WTC11 (cell line): Measurements from ENCODE around the gene SELENOW. TPM values are rescaled to one million over a fixed set of nuclear protein-coding genes. Genes with fewer than 3 reads are reported as not detected.
A peak's percentile ranks its signal among the peaks of the same experiment; 100 is the strongest.

ENCODE experiments used
- ATF6 ChIP-seq: sonication (generic); formaldehyde crosslinking; IDR thresholded peaks from 2 replicates; pipeline ENCODE4 v1.8.1; 2023; ENCODE audit warnings: mild to moderate bottlenecking, missing genetic modification reagents
- CDX4 ChIP-seq: fragments of 250-450 bp; sonication (Bioruptor Pico); IDR thresholded peaks from 2 replicates; pipeline ENCODE4 v1.9.0; 2021; ENCODE audit warnings: moderate library complexity, mild to moderate bottlenecking, inconsistent platforms, borderline replicate concordance
- EMX1 ChIP-seq: fragments of 250-450 bp; sonication (Bioruptor Pico); IDR thresholded peaks from 2 replicates; pipeline ENCODE4 v1.8.0; 2021; ENCODE audit warnings: mild to moderate bottlenecking
- FOXK1 ChIP-seq: sonication (generic); formaldehyde crosslinking; IDR thresholded peaks from 2 replicates; pipeline ENCODE4 v1.8.0; 2022; ENCODE audit warnings: mild to moderate bottlenecking, moderate library complexity, missing genetic modification reagents
- GABPB1 ChIP-seq: sonication (generic); formaldehyde crosslinking; IDR thresholded peaks from 2 replicates; pipeline ENCODE4 v1.8.1; 2023; ENCODE audit warnings: mild to moderate bottlenecking, missing genetic modification reagents
- GRHL2 ChIP-seq: fragments of 250-450 bp; sonication (Bioruptor Pico); IDR thresholded peaks from 2 replicates; pipeline ENCODE4 v1.8.0; 2022; ENCODE audit warnings: mild to moderate bottlenecking, moderate library complexity; ENCODE audit not compliant: insufficient replicate concordance, severe bottlenecking
- HMGXB4 ChIP-seq: sonication (generic); formaldehyde crosslinking; IDR thresholded peaks from 2 replicates; pipeline ENCODE4 v1.8.1; 2023; ENCODE audit warnings: mild to moderate bottlenecking, moderate library complexity, missing genetic modification reagents
- IRF1 ChIP-seq: sonication (generic); formaldehyde crosslinking; IDR thresholded peaks from 2 replicates; pipeline ENCODE4 v1.8.0; 2023; ENCODE audit warnings: missing genetic modification reagents
- JUN ChIP-seq: sonication (generic); formaldehyde crosslinking; IDR thresholded peaks from 2 replicates; pipeline ENCODE4 v1.8.0; 2023; ENCODE audit warnings: mild to moderate bottlenecking, missing genetic modification reagents
- KAT7 ChIP-seq: sonication (generic); formaldehyde crosslinking; IDR thresholded peaks from 2 replicates; pipeline ENCODE4 v1.8.1; 2023; ENCODE audit warnings: missing genetic modification reagents, mild to moderate bottlenecking, borderline replicate concordance
- RORB ChIP-seq: fragments of 250-450 bp; sonication (Bioruptor Pico); IDR thresholded peaks from 2 replicates; pipeline ENCODE4 v1.9.0; 2021; ENCODE audit warnings: mild to moderate bottlenecking
- SMAD4 ChIP-seq: sonication (generic); formaldehyde crosslinking; IDR thresholded peaks from 2 replicates; pipeline ENCODE4 v1.8.0; 2022; ENCODE audit warnings: mild to moderate bottlenecking, missing genetic modification reagents
- SOX15 ChIP-seq: fragments of 250-450 bp; sonication (Bioruptor Pico); IDR thresholded peaks from 2 replicates; pipeline ENCODE4 v1.9.0; 2021; ENCODE audit warnings: mild to moderate bottlenecking
- TEAD4 ChIP-seq: sonication (generic); formaldehyde crosslinking; IDR thresholded peaks from 2 replicates; pipeline ENCODE4 v1.8.0; 2022; ENCODE audit warnings: mild to moderate bottlenecking, missing genetic modification reagents
- TP53 ChIP-seq: sonication (generic); formaldehyde crosslinking; IDR thresholded peaks from 2 replicates; pipeline ENCODE4 v1.8.1; 2023; ENCODE audit warnings: mild to moderate bottlenecking, missing genetic modification reagents
- USF1 ChIP-seq: sonication (generic); formaldehyde crosslinking; IDR thresholded peaks from 2 replicates; pipeline ENCODE4 v1.8.0; 2022; ENCODE audit warnings: mild to moderate bottlenecking, missing genetic modification reagents
- ZNF232 ChIP-seq: sonication (generic); formaldehyde crosslinking; IDR thresholded peaks from 2 replicates; pipeline ENCODE4 v1.8.0; 2022; ENCODE audit warnings: mild to moderate bottlenecking, missing genetic modification reagents
- ZNF423 ChIP-seq: fragments of 250-450 bp; sonication (Bioruptor Pico); IDR thresholded peaks from 2 replicates; pipeline ENCODE4 v2.1.2; 2022; ENCODE audit warnings: mild to moderate bottlenecking, moderate library complexity
- ZNF512 ChIP-seq: sonication (generic); formaldehyde crosslinking; IDR thresholded peaks from 2 replicates; pipeline ENCODE4 v1.8.1; 2022; ENCODE audit warnings: missing genetic modification reagents, borderline replicate concordance
- ZNF671 ChIP-seq: fragments of 250-450 bp; sonication (Bioruptor Pico); IDR thresholded peaks from 2 replicates; pipeline ENCODE4 v1.8.0; 2021; ENCODE audit warnings: mild to moderate bottlenecking
- total RNA-seq: library from RNA; stranded (reverse); gene quantifications from 3 replicates; pipeline ENCODE4 v1.2.3, GENCODE V29; 2021
- TF ChIP-seq, protein P1 (sequence below): fragments of 250-450 bp; sonication (Bioruptor Pico); IDR thresholded peaks from 2 replicates; pipeline ENCODE4 v1.9.0; 2021; ENCODE audit warnings: mild to moderate bottlenecking
- TF ChIP-seq, protein P2 (sequence below): sonication (generic); formaldehyde crosslinking; IDR thresholded peaks from 2 replicates; pipeline ENCODE4 v1.8.0; 2022; ENCODE audit warnings: mild to moderate bottlenecking, missing genetic modification reagents
- TF ChIP-seq, protein P3 (sequence below): sonication (generic); formaldehyde crosslinking; IDR thresholded peaks from 2 replicates; pipeline ENCODE4 v1.8.0; 2022; ENCODE audit warnings: missing genetic modification reagents

SELENOW gene
- total RNA-seq, 1 experiment from 2014 or later = 391 TPM

DNA sequence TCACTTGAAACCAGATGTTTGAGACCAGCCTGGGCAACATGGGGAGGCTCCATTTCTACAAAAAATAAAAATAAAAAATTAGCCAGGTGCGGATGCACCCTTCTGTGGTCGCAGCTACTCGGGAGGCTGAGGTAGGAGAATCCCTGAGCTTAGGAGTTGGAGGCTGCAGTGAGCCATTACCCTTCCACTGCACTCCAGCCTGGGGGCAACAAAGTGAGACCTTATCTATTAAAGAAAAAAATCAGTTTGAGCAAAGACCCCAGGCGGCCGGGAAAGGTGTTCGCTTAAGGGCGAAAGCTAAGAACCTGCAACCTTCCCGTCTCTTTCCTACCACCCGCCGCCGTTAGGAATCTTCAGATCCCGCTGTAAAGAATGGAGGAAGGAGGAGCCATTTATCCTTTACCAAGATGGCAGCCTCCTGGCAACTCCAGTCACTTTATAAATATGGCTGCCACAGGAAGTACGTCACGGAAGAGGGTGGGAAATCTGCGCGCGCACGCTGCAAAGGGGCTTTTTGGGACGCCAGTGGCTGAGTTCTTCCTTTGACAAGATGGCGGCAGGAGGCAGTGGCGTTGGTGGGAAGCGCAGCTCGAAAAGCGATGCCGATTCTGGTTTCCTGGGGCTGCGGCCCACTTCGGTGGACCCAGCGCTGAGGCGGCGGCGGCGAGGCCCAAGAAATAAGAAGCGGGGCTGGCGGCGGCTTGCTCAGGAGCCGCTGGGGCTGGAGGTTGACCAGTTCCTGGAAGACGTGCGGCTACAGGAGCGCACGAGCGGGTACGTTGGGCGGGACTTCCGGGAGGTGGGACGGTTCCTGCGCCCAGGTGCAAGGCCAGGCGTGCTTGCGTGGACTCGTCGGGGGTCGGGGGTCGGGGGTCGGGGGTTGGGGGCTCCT is 33.2 kb upstream of the SELENOW start, which contains the start of gene NOP53 (continued):
- no peak for TF ChIP-seq ATF6 (CRISPR knock-in tag)
- 0 out of 2 replicates have a peak, but pooled peaks have one; percentile 63 for TF ChIP-seq EMX1
- TF ChIP-seq SMAD4 (CRISPR knock-in tag) = no peak
- TF ChIP-seq KAT7 = no peak
- no peak for TF ChIP-seq ZNF512 (CRISPR knock-in tag)
- peak; percentile 59; the same call in 1 of the 2 replicates for TF ChIP-seq ZNF232 (CRISPR knock-in tag)
- no peak for TF ChIP-seq CDX4 (CRISPR knock-in tag)
- TF ChIP-seq GABPB1 (CRISPR knock-in tag) = peak; percentile 62
- TF ChIP-seq JUN (CRISPR knock-in tag) = no peak
- TF ChIP-seq IRF1 (CRISPR knock-in tag) = 0 out of 2 replicates have a peak, but pooled peaks have one; percentile 46
- no peak for TF ChIP-seq GRHL2 (CRISPR knock-in tag)
- no peak for TF ChIP-seq HMGXB4 (CRISPR knock-in tag)
- no peak for TF ChIP-seq TP53 (CRISPR knock-in tag)
- TF ChIP-seq, protein P1, sequence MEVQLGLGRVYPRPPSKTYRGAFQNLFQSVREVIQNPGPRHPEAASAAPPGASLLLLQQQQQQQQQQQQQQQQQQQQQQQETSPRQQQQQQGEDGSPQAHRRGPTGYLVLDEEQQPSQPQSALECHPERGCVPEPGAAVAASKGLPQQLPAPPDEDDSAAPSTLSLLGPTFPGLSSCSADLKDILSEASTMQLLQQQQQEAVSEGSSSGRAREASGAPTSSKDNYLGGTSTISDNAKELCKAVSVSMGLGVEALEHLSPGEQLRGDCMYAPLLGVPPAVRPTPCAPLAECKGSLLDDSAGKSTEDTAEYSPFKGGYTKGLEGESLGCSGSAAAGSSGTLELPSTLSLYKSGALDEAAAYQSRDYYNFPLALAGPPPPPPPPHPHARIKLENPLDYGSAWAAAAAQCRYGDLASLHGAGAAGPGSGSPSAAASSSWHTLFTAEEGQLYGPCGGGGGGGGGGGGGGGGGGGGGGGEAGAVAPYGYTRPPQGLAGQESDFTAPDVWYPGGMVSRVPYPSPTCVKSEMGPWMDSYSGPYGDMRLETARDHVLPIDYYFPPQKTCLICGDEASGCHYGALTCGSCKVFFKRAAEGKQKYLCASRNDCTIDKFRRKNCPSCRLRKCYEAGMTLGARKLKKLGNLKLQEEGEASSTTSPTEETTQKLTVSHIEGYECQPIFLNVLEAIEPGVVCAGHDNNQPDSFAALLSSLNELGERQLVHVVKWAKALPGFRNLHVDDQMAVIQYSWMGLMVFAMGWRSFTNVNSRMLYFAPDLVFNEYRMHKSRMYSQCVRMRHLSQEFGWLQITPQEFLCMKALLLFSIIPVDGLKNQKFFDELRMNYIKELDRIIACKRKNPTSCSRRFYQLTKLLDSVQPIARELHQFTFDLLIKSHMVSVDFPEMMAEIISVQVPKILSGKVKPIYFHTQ (CRISPR knock-in tag) = peak; percentile 83
- TF ChIP-seq USF1 (CRISPR knock-in tag) = no peak
- peak; percentile 83; the same call in 1 of the 2 replicates for TF ChIP-seq ZNF671 (CRISPR knock-in tag)
- no peak for TF ChIP-seq RORB
- TF ChIP-seq, protein P2, sequence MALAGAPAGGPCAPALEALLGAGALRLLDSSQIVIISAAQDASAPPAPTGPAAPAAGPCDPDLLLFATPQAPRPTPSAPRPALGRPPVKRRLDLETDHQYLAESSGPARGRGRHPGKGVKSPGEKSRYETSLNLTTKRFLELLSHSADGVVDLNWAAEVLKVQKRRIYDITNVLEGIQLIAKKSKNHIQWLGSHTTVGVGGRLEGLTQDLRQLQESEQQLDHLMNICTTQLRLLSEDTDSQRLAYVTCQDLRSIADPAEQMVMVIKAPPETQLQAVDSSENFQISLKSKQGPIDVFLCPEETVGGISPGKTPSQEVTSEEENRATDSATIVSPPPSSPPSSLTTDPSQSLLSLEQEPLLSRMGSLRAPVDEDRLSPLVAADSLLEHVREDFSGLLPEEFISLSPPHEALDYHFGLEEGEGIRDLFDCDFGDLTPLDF (CRISPR knock-in tag) = no peak
- TF ChIP-seq TEAD4 = no peak
- TF ChIP-seq, protein P3, sequence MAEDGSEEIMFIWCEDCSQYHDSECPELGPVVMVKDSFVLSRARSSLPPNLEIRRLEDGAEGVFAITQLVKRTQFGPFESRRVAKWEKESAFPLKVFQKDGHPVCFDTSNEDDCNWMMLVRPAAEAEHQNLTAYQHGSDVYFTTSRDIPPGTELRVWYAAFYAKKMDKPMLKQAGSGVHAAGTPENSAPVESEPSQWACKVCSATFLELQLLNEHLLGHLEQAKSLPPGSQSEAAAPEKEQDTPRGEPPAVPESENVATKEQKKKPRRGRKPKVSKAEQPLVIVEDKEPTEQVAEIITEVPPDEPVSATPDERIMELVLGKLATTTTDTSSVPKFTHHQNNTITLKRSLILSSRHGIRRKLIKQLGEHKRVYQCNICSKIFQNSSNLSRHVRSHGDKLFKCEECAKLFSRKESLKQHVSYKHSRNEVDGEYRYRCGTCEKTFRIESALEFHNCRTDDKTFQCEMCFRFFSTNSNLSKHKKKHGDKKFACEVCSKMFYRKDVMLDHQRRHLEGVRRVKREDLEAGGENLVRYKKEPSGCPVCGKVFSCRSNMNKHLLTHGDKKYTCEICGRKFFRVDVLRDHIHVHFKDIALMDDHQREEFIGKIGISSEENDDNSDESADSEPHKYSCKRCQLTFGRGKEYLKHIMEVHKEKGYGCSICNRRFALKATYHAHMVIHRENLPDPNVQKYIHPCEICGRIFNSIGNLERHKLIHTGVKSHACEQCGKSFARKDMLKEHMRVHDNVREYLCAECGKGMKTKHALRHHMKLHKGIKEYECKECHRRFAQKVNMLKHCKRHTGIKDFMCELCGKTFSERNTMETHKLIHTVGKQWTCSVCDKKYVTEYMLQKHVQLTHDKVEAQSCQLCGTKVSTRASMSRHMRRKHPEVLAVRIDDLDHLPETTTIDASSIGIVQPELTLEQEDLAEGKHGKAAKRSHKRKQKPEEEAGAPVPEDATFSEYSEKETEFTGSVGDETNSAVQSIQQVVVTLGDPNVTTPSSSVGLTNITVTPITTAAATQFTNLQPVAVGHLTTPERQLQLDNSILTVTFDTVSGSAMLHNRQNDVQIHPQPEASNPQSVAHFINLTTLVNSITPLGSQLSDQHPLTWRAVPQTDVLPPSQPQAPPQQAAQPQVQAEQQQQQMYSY (CRISPR knock-in tag) = no peak
- TF ChIP-seq FOXK1 = peak; percentile 72; the same call in 1 of the 2 replicates
- TF ChIP-seq ZNF423 (CRISPR knock-in tag) = peak; percentile 22; the same call in 1 of the 2 replicates
- no peak for TF ChIP-seq SOX15 (CRISPR knock-in tag)
